Epithelial cell of alveolus of lung (primary cell): ENCODE results near the gene TAS2R14. TPM values are rescaled to one million over a fixed set of nuclear protein-coding genes. Genes with fewer than 3 reads are reported as not detected.

Experiments
- total RNA-seq: library from RNA; depleted of rRNA; stranded (reverse); fragments of >200 nt; gene quantifications from 2 replicates; pipeline ENCODE4 v1.2.1, GENCODE V29; 2015

The TAS2R14 gene, protein sequence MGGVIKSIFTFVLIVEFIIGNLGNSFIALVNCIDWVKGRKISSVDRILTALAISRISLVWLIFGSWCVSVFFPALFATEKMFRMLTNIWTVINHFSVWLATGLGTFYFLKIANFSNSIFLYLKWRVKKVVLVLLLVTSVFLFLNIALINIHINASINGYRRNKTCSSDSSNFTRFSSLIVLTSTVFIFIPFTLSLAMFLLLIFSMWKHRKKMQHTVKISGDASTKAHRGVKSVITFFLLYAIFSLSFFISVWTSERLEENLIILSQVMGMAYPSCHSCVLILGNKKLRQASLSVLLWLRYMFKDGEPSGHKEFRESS
- 0.56 and 1.9 TPM in 2 replicates for total RNA-seq

DNA sequence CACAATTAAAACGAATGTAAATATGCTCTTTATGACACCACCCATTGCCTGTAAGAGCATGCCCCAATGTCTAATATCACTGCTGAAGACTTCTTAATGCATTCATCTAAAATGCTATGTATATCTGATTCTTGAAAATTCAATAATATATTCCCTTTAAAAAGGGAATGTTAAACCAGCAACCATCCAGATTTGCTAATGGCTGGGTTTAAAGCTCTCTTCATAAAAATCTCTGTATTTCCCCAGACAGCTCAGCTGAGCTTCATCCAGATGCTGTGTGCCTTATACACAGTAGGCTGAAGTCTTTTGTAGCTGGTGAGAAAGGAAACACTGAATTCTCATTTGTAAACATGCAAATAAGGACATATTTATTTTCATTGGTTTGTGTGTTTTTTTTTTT is at the start of gene TAS2R14:
Gene TAS2R14 (minus strand): TSS at position 101 of the 400 bp plus-strand sequence. CDS start 56 bp downstream, at position 45.

DNA sequence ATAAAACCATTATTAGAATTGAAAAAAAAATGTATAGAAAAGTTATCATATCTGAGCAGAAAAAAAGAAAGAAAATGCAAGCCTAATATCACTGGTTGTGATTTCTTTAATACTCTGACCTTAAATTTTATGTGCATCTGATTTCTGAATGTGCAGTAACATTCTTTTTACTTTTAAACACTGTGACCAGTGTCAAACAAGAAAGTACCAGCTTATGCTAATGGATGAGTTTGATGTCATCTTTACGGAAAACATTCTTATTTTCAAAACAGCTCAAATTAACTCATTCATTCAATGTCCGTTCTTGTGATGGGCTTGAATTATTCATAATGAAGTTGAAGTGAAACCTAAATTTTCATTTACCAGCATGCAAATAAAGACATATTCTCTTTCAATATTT is 47.7 kb upstream of the TAS2R14 start, which contains the start of gene TAS2R50:
Gene TAS2R50 (minus strand): TSS at position 101 of the 400 bp plus-strand sequence. CDS start 52 bp downstream, at position 49.

DNA sequence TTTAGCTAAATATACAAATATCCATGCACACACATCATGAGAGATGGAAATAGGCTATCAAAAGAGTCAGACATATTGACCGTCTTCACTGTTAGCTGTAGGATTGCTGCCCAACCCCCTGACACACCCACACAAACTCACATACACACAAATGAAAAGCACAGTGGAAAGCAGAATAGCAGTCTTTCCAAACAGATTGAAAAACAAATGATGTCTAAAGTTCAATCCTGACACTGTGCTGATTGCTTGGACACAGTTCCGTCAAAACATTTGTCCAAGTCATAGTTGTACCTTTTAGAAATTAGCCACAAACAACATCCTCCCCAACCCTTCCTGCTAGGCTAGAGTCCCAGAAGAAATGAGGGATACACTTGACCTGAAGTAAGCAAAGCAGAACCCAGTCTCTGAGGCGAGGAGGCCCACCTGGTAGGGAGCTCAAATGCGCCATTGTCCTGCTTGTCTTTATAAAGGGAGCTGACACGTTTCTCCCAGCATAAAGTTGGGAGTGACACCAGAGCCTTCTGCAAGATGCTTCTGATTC is 10.2 kb downstream of the TAS2R14 start, which contains the start of gene PRH2:
Gene PRH2 (plus strand): TSS at position 491 of the 541 bp plus-strand sequence. CDS start 38 bp downstream, at position 529.

GRCh38 chr12:10909462-10909861 is 29.6 kb downstream of the TAS2R14 start, which contains the start of gene TAS2R13:
Gene TAS2R13 (minus strand): TSS chr12:10909562. CDS start chr12:10909298, 264 bp downstream.

Other genes with a start within 250 kb of the TAS2R14 start
- 170 and 176 TPM in 2 replicates for gene YBX3, start 215.9 kb downstream of the TAS2R14 start, total RNA-seq
- not detected in 2 replicates for gene TAS2R7, start 136.6 kb downstream of the TAS2R14 start, total RNA-seq
- 0.08 TPM in 1 of 2 replicates, not detected in the other for gene TAS2R8, start 132.0 kb downstream of the TAS2R14 start, total RNA-seq
- gene TAS2R9, start 129.1 kb downstream of the TAS2R14 start, total RNA-seq: not detected in 2 replicates
- gene TAS2R10, start 112.9 kb downstream of the TAS2R14 start, total RNA-seq: 0.40 TPM in 1 of 2 replicates, not detected in the other
- 0.64 and 1.3 TPM in 2 replicates for gene PRR4, start 89.8 kb downstream of the TAS2R14 start, total RNA-seq
- gene PRH1, start 55.0 kb downstream of the TAS2R14 start, total RNA-seq: 2.7 and 4.9 TPM in 2 replicates
- gene TAS2R13, start 29.7 kb downstream of the TAS2R14 start, total RNA-seq: under 0.01 and 2.8 TPM in 2 replicates
- 0.13 and 0.48 TPM in 2 replicates for gene PRH2, start 10.0 kb downstream of the TAS2R14 start, total RNA-seq
- gene TAS2R50, start 47.6 kb upstream of the TAS2R14 start, total RNA-seq: 0.13 and 0.16 TPM in 2 replicates
- gene TAS2R20, start 59.0 kb upstream of the TAS2R14 start, total RNA-seq: 0.64 and 0.65 TPM in 2 replicates
- 0.40 TPM in 1 of 2 replicates, not detected in the other for gene TAS2R19, start 83.4 kb upstream of the TAS2R14 start, total RNA-seq
- 0.39 and 6.8 TPM in 2 replicates for gene TAS2R31, start 92.1 kb upstream of the TAS2R14 start, total RNA-seq
- gene TAS2R46, start 123.0 kb upstream of the TAS2R14 start, total RNA-seq: 2.8 TPM in 1 of 2 replicates, not detected in the other
- gene TAS2R43, start 153.1 kb upstream of the TAS2R14 start, total RNA-seq: 0.13 TPM in 1 of 2 replicates, not detected in the other
- 0.78 and 1.7 TPM in 2 replicates for gene TAS2R30, start 195.4 kb upstream of the TAS2R14 start, total RNA-seq
- 7.8 and 8.9 TPM in 2 replicates for gene SMIM10L1, start 231.9 kb upstream of the TAS2R14 start, total RNA-seq
- not detected in 2 replicates for gene TAS2R42, start 247.7 kb upstream of the TAS2R14 start, total RNA-seq